IMR-90 (cell line): ENCODE results near the gene IL13. TPM values are rescaled to one million over a fixed set of nuclear protein-coding genes. Genes with fewer than 3 reads are reported as not detected.

Source experiments
- ATAC-seq: fragments of 200-7000 bp; cut with Tn5 transposase; 2 replicates; pipeline ENCODE4 v1.9.1; 2020; ENCODE audit warnings: low read depth, mild to moderate bottlenecking, moderate library complexity
- BruUV-seq: library from RNA; stranded (reverse); fragments of 400-500 nt; replicated peaks from 2 replicates; lab custom pipeline; 2021; lab: Mats Ljungman, UMichigan
- CTCF ChIA-PET: fragments of 300-600 bp; formaldehyde crosslinking; extraction: SDS; loops from one replicate; lab custom pipeline; 2021; ENCODE audit warnings: antibody characterized with exemption; lab: Yijun Ruan, JAX
- POLR2A ChIA-PET: fragments of 300-600 bp; sonication (Branson Sonifier 250); formaldehyde crosslinking; loops from one replicate; lab custom pipeline; 2022; ENCODE audit warnings: antibody characterized with exemption; ENCODE audit not compliant: unreplicated experiment; lab: Charles Lee
- DNase-seq: peaks from one replicate; pipeline ENCODE4 v3.0.0; 2013
- H2AFZ ChIP-seq: replicated peaks from 2 replicates; pipeline ENCODE3; 2013; ENCODE audit warnings: low read length, mild to moderate bottlenecking; ENCODE audit not compliant: poor library complexity
- H2AK5ac ChIP-seq: 2 replicates; pipeline ENCODE4 v1.6.1; 2013; ENCODE audit warnings: low read depth, low read length, inconsistent platforms
- H2AK9ac ChIP-seq: replicated peaks from 2 replicates; pipeline ENCODE3; 2013; ENCODE audit warnings: mild to moderate bottlenecking, low read depth, low read length, moderate library complexity; ENCODE audit not compliant: poor library complexity
- H2BK120ac ChIP-seq: 2 replicates; pipeline ENCODE4 v1.6.1; 2013; ENCODE audit warnings: low read depth, low read length, inconsistent platforms
- H2BK15ac ChIP-seq: 3 replicates; pipeline ENCODE4 v1.6.1; 2013; ENCODE audit warnings: low read depth, low read length, inconsistent platforms
- H2BK20ac ChIP-seq: 2 replicates; pipeline ENCODE4 v1.6.1; 2013; ENCODE audit warnings: low read depth, mild to moderate bottlenecking, inconsistent platforms, low read length, moderate library complexity
- H2BK5ac ChIP-seq: 2 replicates; pipeline ENCODE4 v1.6.1; 2013; ENCODE audit warnings: mild to moderate bottlenecking, low read depth, low read length, inconsistent platforms; ENCODE audit not compliant: poor library complexity, severe bottlenecking
- H3K14ac ChIP-seq: replicated peaks from 2 replicates; pipeline ENCODE4 v1.6.1; 2013; ENCODE audit warnings: low read depth, low read length, inconsistent platforms
- H3K18ac ChIP-seq: 2 replicates; pipeline ENCODE4 v1.6.1; 2013; ENCODE audit warnings: low read depth, low read length, control low read depth
- H3K23ac ChIP-seq: 2 replicates; pipeline ENCODE4 v1.6.1; 2013; ENCODE audit warnings: low read depth, low read length, inconsistent platforms
- H3K27ac ChIP-seq: 2 replicates; pipeline ENCODE4 v1.5.1; 2013; ENCODE audit warnings: mild to moderate bottlenecking, control low read depth, low read length; ENCODE audit not compliant: insufficient read depth
- H3K27me3 ChIP-seq: 2 replicates; pipeline ENCODE4 v1.6.1; 2013; ENCODE audit warnings: low read length; ENCODE audit not compliant: control insufficient read depth, insufficient read depth
- H3K36me3 ChIP-seq: 2 replicates; pipeline ENCODE4 v1.6.1; 2013; ENCODE audit warnings: low read length, mixed read lengths; ENCODE audit not compliant: control insufficient read depth, insufficient read depth
- H3K4ac ChIP-seq: 2 replicates; pipeline ENCODE4 v1.6.1; 2013; ENCODE audit warnings: low read depth, low read length, inconsistent platforms
- H3K4me1 ChIP-seq: 2 replicates; pipeline ENCODE4 v1.6.1; 2013; ENCODE audit warnings: low read length, mixed read lengths; ENCODE audit not compliant: control insufficient read depth, insufficient read depth
- H3K4me2 ChIP-seq: 2 replicates; pipeline ENCODE4 v1.6.1; 2013; ENCODE audit warnings: low read depth, mild to moderate bottlenecking, control low read depth, low read length, moderate library complexity
- H3K4me3 ChIP-seq: 2 replicates; pipeline ENCODE4 v1.5.1; 2013; ENCODE audit warnings: low read depth, mild to moderate bottlenecking, control low read depth, low read length, moderate library complexity; ENCODE audit not compliant: insufficient read depth
- H3K56ac ChIP-seq: 2 replicates; pipeline ENCODE4 v1.6.1; 2013; ENCODE audit warnings: low read length, inconsistent platforms; ENCODE audit not compliant: insufficient read depth; ENCODE audit errors: extremely low read depth
- H3K79me1 ChIP-seq, 2 experiments: 2 replicates each; pipeline ENCODE4 v1.6.1; 2013; ENCODE audit warnings: low read length in 2 of 2, inconsistent platforms in 1 of 2, low read depth in 1 of 2
- H3K9ac ChIP-seq: 2 replicates; pipeline ENCODE4 v1.6.1; 2013; ENCODE audit warnings: low read depth, low read length, control low read depth
- H3K9me1 ChIP-seq: 2 replicates; pipeline ENCODE4 v1.6.1; 2013; ENCODE audit warnings: low read length, inconsistent platforms; ENCODE audit not compliant: insufficient read depth
- H3K9me3 ChIP-seq: 2 replicates; pipeline ENCODE4 v1.6.1; 2013; ENCODE audit warnings: low read length; ENCODE audit not compliant: control insufficient read depth, insufficient read depth
- H4K20me1 ChIP-seq: 2 replicates; pipeline ENCODE4 v1.6.1; 2013; ENCODE audit warnings: low read length, inconsistent platforms; ENCODE audit not compliant: insufficient read depth
- H4K5ac ChIP-seq: 2 replicates; pipeline ENCODE4 v1.6.1; 2013; ENCODE audit warnings: mild to moderate bottlenecking, low read depth, low read length, control low read depth
- H4K8ac ChIP-seq, 2 experiments: 2 replicates each; pipeline ENCODE4 v1.6.1; 2013; ENCODE audit warnings: low read depth in 2 of 2, low read length in 2 of 2, control low read depth in 1 of 2, inconsistent platforms in 1 of 2
- H4K91ac ChIP-seq: 2 replicates; pipeline ENCODE4 v1.6.1; 2013; ENCODE audit warnings: low read depth, low read length, inconsistent platforms; ENCODE audit not compliant: insufficient read depth
- CEBPB ChIP-seq: IDR thresholded peaks from 2 replicates; pipeline ENCODE4 v1.6.1; 2012; ENCODE audit warnings: low read depth, low read length, improper control_type of control experiment
- ELK1 ChIP-seq: fragments of 150-350 bp; IDR thresholded peaks from 2 replicates; pipeline ENCODE4 v1.6.1; 2016; ENCODE audit warnings: low read depth, mild to moderate bottlenecking, low read length, moderate library complexity, borderline replicate concordance
- FOS ChIP-seq: fragments of 150-350 bp; IDR thresholded peaks from 2 replicates; pipeline ENCODE4 v1.6.1; 2016; ENCODE audit warnings: low read depth, low read length
- MAFK ChIP-seq: IDR thresholded peaks from 2 replicates; pipeline ENCODE4 v1.6.1; 2012; ENCODE audit warnings: low read depth, low read length, improper control_type of control experiment
- MAZ ChIP-seq: IDR thresholded peaks from 2 replicates; pipeline ENCODE4 v1.6.1; 2012; ENCODE audit warnings: low read depth, mild to moderate bottlenecking, low read length, improper control_type of control experiment, moderate library complexity, borderline replicate concordance
- MXI1 ChIP-seq: IDR thresholded peaks from 2 replicates; pipeline ENCODE4 v1.6.1; 2012; ENCODE audit warnings: low read depth, mild to moderate bottlenecking, low read length, moderate library complexity, borderline replicate concordance
- SMC3 ChIP-seq: fragments of 150-350 bp; IDR thresholded peaks from 2 replicates; pipeline ENCODE4 v1.6.1; 2016; ENCODE audit warnings: low read depth, mild to moderate bottlenecking, antibody characterized with exemption, low read length, moderate library complexity
- WGBS, 2 experiments: methylation state at CpG; one replicate each; pipeline versions ENCODE4 v1.1.5 to v1.1.7; 2013; ENCODE audit warnings: missing lambda C conversion rate in 2 of 2; ENCODE audit not compliant: insufficient read length in 1 of 2; ENCODE audit errors: extremely low coverage in 2 of 2; 5-methylcytosine and 5-hydroxymethylcytosine counted together
- dilution Hi-C: fragments of 300-500 bp; cut with HindIII; formaldehyde crosslinking; loops from one replicate; pipeline ENCODE4 v1.14.3; 2018; ENCODE audit warnings: low sequenced_read_pairs; ENCODE audit not compliant: unreplicated experiment
- in situ Hi-C: fragments of 300-500 bp; cut with MboI; formaldehyde crosslinking; loops from 3 replicates; pipeline ENCODE4 v1.14.3; 2019; ENCODE audit warnings: low sequenced_read_pairs, inconsistent platforms, mixed read lengths
- intact Hi-C: fragments of 100-400 bp; cut with micrococcal nuclease; formaldehyde crosslinking; loops from 2 replicates; pipeline ENCODE4 v1.10.0; 2022
- polyA plus RNA-seq, 3 experiments: library from polyadenylated mRNA; depleted of rRNA; stranded (reverse); fragments of >200 nt; gene quantifications; 2 replicates each; pipeline ENCODE4 v1.2.3, GENCODE V29; 2012; ENCODE audit warnings: low replicate concordance in 1 of 3
- total RNA-seq: library from RNA; depleted of rRNA; stranded (reverse); fragments of >200 nt; gene quantifications from 2 replicates; pipeline ENCODE4 v1.2.3, GENCODE V29; 2012
- TF ChIP-seq, protein P1 (sequence below): fragments of 150-350 bp; IDR thresholded peaks from 2 replicates; pipeline ENCODE4 v1.6.1; 2017; ENCODE audit warnings: mild to moderate bottlenecking, antibody characterized with exemption, low read length, low read depth

The IL13 gene
- total and polyA plus RNA-seq, 2 of the 4 experiments (the other 2 are of a cell fraction) = not detected

GRCh38 chr5:132695956-132696355 lies 38.0 kb downstream of the IL13 start:
- Histone ChIP-seq H3K56ac (no peak overlapping the region), H4K91ac (no peak overlapping the region), H3K18ac (no peak overlapping the region), H2AFZ (no peak overlapping the region), H3K27ac (no peak overlapping the region), H2BK15ac (no peak overlapping the region), H3K4me1 (no peaks in the 10 kb centered on the region), H2AK5ac (no peak overlapping the region), H4K5ac (no peak overlapping the region), H2BK20ac (no peak overlapping the region), H3K27me3 (no peaks in the 10 kb centered on the region), H3K36me3 (peaks cover 8% of the 10 kb centered on the region; the same call in 1 of the 2 replicates), H2AK9ac (no peak overlapping the region), H3K23ac (no peak overlapping the region), H3K9ac (no peak overlapping the region), H3K4ac (no peak overlapping the region), H2BK5ac (no peak overlapping the region), H3K79me1 (no peaks in the 10 kb centered on the region), H3K9me3 (no peaks in the 10 kb centered on the region), H3K4me3 (no peak overlapping the region), H4K20me1 (no peaks in the 10 kb centered on the region), H3K4me2 (no peak overlapping the region), H3K9me1 (no peaks in the 10 kb centered on the region), H4K8ac (no peak overlapping the region), H2BK120ac (no peak overlapping the region), H3K14ac (no peak overlapping the region)
- POLR2A ChIA-PET = interaction anchor here (0.7 kb wide), 1 partner anchor 1610 kb away, joined by 4 read pairs; no protein-coding TSS in a partner anchor
- dilution Hi-C loops = no loop called here
- intact Hi-C loops = no loop called here
- WGBS, 2 experiments = no CpG with 5 or more reads among the region's 4 CpGs
- TF ChIP-seq FOS = no peak
- no peak for TF ChIP-seq MAZ
- TF ChIP-seq MAFK = no peak
- TF ChIP-seq SMC3 = no peak
- no peak for TF ChIP-seq ELK1
- no peak for TF ChIP-seq CEBPB
- TF ChIP-seq, protein P1, sequence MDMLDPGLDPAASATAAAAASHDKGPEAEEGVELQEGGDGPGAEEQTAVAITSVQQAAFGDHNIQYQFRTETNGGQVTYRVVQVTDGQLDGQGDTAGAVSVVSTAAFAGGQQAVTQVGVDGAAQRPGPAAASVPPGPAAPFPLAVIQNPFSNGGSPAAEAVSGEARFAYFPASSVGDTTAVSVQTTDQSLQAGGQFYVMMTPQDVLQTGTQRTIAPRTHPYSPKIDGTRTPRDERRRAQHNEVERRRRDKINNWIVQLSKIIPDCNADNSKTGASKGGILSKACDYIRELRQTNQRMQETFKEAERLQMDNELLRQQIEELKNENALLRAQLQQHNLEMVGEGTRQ = no peak
- no peak for TF ChIP-seq MXI1
- in situ Hi-C loops = no loop called here
- CTCF ChIA-PET = no interaction called here
- DNase-seq = no peak
- no TSS peak for BruUV-seq
- no peak for ATAC-seq
